Activated CD4-positive, alpha-beta T cell treated with anti-CD3 and anti-CD28 coated beads, Interleukin-10, Interleukin-2, amounts not matched to agents 100 ng/mL and 50 ng/mL, durations not matched to agents 16 hours and 8 hours (primary cell): ENCODE results near the gene ETNK1.
"Not testable (repeated sequence)": the region's sequence is repeated elsewhere in the genome, so short reads cannot be mapped to it uniquely, and the experiment has no call there.

Experiments used
- DNase-seq: peaks from one replicate; pipeline ENCODE4 v3.0.0-alpha.2; 2020

ETNK1 gene, protein sequence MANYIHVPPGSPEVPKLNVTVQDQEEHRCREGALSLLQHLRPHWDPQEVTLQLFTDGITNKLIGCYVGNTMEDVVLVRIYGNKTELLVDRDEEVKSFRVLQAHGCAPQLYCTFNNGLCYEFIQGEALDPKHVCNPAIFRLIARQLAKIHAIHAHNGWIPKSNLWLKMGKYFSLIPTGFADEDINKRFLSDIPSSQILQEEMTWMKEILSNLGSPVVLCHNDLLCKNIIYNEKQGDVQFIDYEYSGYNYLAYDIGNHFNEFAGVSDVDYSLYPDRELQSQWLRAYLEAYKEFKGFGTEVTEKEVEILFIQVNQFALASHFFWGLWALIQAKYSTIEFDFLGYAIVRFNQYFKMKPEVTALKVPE

DNA sequence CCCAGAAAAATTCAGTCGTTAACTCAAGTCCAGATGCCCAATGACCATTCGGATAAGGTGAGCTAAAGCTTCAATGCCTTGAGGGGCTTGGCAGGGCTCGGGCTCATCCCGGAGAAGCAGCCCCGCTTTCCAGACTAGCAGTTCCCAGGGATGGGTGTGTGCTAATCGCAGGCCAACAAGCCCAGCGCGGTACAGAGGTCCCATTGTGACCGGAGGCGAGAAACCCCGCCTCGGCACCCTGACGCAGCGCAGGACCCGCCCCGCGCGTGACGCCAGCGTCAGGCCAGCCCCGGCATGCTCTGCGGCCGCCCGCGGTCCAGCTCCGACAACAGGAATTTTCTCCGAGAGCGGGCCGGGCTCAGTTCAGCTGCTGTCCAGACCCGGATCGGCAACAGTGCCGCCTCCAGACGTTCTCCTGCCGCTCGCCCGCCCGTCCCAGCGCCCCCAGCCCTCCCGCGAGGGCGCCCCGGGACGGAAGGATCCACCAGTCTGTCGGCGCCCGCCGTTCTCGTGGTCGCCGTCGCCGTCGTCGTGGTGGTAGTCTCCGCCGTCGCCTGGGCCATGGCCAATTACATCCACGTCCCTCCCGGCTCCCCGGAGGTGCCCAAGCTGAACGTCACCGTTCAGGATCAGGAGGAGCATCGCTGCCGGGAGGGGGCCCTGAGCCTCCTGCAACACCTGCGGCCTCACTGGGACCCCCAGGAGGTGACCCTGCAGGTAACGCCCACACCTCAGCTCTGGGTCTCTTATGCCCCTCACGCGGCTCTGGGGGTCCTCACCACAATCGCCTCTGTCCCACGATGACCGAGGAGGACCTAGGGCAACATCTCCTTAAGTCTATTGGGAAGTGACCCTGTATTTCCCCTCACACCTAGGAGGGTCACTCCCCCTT lies at the start of gene ETNK1:
ETNK1 (plus strand) TSS at position 302 of the 892 bp plus-strand sequence; CDS start at position 562, 260 bp downstream.
- peak; percentile 91 for DNase-seq

DNA sequence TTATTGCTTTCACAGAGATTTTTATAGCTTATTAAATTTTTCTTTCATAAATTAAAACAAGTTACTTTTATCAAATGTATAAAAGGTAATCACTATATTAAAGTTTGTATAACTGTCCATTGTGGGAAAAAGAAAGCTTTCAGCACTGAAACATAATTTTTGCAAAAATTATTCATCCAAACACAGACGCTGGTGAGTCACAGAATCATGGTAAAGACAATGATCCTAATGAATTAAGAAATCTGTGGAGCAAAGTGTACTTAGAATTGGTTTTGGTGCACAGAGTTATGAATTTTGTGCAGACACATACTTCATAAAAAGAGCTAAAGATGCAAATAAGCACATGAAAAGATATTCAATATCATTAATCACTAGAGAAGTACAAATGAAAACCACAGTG lies 48.9 kb upstream of the ETNK1 start:
- no peak for DNase-seq

DNA sequence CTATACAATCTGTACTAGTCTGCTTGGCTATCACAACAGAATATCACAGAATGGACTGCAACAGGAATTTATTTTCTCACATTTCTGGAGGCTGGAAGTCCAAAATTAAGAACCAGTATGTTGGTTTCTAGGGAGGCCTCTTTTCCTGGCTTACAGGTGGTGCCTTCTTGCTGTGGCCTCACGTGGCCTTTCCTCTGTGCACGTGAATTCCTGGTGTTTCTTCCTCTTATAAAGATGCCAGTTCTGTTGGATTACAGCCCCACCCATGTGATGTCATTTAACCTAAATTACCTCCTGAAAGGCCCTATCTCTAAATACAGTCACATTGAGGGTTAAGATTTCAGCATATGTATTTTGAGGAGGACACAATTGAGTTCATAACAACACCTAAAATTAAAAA lies 48.5 kb upstream of the ETNK1 start:
- DNase-seq: no peak

DNA sequence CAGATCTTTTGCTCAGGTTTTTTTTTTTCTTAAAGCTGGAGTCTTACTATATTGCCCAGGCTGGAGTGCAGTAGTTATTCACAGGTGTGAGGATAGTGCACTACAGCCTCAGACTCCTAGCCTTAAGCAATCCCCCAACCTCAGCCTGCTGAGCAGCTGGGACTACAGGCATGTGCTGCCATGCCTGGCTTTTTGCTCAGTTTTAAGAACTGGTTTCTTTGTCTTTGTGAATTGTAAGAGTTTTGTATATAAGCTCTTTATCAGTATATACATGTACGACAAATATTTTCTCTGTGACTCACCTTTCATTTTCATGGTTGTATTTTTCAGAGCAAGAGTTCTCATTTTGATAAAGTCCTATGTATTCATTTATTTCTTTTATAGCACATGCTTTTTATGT lies 47.3 kb upstream of the ETNK1 start:
- no peak for DNase-seq

DNA sequence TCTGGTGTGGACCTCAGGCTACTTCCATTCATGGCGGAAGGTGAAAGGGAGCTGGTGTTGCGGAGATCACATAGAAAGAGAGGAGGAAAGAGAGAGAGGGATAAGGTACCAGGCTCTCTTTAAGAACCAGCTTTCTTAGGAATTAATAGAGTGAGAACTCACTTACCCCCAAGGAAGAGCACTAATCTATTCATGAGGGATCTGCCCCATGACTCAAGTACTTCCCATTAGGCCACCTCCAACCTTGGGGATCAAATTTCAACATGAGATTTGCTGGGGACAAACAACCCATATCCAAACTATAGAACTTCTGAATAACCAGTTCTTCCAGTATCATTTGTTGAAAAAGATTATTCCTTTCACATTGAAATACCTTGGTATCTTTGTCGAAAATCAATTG lies 46.6 kb upstream of the ETNK1 start:
- DNase-seq: no peak

DNA sequence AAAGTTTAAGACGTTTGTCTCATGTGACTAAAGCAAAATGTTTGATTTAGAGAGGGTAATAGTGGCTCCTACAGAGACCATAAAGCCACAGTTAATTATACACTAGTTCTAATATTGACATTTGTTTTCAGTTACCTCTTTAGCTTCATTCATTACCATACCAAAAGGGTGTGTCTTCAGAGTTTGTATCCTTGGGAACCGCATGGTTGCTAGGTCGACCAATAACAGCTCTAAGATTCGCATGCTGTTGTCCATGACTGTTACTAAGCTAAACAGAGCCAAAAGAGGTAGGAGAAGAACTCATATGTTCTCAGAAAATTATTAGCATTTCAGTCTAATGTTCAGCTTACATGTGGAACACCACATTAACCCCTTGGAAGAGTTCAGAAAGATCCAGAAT lies 36.2 kb upstream of the ETNK1 start:
- DNase-seq: no peak

DNA sequence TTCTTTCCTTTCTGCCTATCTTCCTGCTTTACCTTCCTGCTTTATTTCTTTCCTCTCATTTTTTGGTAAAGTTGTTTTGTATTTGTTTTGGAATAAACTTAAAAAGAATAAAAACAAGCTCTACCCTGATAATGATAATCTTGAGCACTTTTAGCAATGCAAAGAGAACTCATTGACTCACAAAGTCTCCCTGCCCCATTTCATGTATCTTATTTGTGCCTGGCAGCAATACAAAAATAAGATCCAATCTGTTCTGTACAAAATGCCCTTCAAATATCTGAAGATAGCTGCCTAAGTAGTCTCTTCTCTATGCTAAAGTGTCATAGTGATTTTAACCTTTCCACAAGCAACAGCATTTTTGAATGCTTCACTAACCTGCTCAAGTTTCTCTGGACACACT lies 31.1 kb upstream of the ETNK1 start:
- DNase-seq: no peak

DNA sequence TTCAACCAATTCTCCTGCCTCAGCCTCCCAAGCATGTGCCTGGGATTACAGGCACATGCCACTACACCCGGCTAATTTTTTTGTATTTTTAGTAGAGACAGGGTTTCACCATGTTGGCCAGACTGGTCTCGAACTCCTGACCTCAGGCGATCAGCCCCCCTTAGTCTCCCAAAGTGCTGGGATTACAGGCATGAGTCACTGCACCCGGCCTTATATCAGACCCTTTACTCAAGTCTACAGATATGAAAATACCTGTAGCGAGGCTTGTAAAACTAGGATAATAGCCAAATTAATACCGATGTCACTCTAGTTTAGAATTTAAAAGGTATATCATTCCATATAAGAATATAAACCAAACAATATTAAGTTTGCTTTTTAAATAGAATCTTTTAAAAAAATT lies 27.4 kb upstream of the ETNK1 start:
- not testable (repeated sequence) for DNase-seq

DNA sequence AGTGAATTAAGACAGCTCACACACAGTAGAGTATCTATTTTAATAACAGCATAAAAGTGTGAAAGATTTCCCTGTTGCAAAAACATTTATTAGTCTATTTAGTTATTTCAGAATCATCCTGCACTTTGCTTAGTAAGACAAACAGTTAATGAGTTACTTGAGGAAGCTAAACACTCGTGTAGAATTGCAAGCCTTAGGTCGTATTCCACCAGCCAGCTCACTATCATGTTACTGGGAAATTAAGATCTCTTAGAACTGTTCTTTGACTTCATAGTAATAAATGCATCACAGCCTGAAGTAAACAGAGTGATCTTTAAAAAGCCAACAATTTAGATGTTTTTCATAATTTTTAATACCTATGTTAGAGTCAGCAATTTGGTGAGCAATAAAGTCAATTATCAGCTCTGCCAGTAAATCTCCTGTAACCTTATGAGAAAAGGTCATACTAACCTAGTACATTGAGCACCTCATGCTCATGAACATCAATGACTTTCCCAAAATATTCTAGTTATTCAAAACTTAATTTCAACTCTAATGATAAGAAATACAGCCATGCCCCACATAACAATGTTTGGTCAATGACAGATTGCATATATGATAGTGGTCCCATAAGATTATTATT lies 26.7 kb upstream of the ETNK1 start:
- no peak for DNase-seq

DNA sequence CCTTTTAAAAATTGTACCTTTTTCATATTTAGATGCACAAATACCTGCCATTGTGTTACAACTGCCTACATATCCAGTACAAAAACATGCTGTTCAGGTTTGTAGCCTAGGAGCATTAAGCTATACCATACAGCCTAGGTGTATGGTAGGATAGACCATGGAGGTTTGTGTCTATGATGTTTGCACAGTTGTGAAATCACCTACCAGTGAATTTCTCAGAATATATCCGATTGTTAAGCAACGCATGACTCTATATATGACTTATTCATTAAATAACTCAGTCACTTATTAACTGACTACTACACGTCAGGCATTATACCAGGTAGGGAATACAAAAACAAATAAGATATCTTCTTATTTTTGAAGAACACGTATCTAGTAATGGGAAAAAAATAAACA lies 26.2 kb upstream of the ETNK1 start:
- no peak for DNase-seq

DNA sequence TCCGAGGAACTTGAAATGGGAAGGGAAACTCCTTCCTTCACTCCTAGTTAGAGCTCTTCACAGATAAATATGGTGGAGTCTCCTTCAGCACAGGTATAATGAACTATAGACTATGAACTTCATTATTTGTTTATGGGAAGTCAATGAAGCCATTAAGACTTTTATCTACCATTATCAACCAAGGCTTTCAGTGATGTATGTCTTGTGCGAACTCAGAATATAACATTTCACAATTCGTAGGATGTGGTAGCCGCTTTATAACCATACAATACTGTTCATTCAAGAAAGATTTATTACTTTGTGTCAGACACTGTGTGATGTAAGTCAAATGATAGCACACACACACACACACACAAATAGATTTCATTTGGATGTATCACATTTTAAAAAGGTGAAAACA lies 24.8 kb upstream of the ETNK1 start:
- no peak for DNase-seq

DNA sequence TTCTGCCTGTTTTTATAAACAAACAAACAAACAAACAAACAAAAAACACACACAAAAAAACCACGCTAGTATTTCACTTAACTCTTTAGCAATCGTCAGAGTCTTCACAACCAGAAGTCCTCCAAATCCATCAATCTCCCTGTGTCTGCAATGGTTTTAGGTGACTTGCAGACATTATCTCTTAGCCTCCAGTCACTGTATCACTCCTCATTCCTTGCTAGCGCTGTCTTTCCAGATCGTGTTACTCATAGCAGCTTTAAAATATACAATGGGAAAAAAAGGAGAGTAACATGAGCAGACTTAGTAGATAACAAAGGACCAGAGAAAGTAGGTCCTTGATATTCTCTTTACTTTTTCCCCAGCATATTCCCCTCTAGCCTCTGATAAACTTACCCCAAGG lies 15.5 kb upstream of the ETNK1 start:
- DNase-seq: no peak

DNA sequence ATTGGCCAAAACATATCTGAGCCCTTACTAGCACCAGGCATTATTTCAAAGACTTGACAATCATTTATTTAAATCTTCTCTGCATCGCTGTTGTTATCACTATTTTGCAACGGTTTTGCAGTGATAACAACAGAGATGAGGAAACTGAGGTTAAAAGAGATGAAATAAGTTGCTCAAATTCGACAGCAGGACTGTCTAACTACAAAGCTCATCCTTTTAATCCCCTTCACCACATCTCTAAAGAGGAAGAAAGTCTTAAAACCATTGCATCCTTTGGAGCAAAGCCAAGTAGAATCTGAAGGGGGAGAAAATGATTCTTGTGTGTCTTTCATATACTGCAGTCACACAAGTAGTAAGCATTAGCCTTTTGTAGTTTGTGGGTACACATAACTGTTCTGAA lies 14.8 kb upstream of the ETNK1 start:
- DNase-seq: no peak

DNA sequence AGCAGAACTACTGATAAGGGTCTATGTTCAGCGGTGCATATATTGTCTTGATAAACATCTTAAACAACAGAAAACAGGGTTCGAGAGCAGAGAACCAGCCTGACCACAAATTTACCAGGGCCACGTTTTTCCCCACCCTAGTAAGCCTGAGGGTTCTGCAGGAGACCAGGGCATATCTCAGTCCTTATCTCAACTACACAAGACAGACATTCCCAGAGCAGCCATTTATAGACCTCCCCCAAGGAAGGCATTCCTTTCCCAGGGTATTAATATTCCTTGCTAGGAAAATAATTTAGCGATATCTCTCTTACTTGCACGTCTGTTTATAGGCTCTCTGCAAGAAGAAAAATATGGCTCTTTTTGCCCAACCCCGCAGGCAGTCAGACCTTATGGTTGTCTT lies 12.1 kb upstream of the ETNK1 start:
- not testable (repeated sequence) for DNase-seq

DNA sequence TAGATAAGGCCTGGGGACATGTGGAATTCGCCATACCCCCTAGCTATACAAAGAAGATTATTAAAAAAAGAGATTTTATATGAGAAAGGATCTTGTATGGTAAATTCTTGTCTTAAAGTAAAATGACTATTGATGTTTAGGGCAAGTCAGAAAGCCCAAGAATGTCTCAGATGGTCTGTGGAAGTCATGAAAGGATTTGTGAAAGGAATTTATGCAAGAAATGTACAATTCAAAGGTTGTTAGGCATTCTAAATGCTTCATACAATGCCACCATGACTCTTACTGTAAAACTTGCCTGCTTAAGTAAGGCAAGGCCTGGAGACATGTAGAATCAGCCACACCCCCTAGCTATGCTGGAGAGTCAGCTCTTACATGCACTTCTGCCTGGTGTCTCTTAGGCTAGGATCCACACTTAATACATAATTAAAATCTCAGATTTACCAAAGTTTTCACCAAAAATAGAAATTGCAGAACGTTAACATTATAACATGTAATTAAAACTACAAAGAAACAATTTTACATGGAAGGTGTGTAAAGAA lies 8.9 kb upstream of the ETNK1 start:
- no peak for DNase-seq

DNA sequence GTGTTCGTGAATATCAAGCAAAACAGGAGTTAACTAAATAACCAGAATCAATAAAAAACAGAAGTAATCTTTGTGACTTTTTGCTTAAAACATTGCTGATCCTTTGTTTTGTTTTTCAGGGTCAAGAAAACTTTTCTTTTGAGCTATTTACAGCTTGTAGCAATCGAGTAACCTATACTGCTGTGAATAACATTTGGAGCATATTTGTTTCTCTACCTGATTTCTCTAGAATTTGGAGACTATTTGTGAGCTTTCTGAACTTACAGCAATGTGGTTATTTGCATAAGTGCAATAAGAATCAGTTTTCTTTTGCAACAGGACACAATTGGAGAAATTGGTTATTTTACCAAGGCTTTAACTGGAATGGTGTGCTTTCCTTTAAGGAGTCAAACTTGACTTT lies 7.3 kb upstream of the ETNK1 start:
- no peak for DNase-seq

DNA sequence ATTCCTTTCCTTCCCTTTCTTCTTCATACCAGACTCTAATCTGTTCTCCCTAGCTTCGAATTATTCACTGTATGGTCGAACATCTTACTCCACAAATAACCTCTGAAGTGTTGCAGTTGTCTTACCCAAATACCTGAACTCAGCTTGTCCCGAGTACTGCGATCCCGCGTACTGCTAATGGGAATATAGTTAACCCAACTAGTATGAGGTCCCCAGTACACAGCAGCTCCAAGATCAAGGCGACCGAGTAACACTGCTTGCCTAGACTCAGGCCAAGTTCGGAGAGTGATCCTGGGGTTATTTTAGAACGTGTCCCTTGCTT lies 462 bp upstream of the ETNK1 start:
- DNase-seq: no peak

DNA sequence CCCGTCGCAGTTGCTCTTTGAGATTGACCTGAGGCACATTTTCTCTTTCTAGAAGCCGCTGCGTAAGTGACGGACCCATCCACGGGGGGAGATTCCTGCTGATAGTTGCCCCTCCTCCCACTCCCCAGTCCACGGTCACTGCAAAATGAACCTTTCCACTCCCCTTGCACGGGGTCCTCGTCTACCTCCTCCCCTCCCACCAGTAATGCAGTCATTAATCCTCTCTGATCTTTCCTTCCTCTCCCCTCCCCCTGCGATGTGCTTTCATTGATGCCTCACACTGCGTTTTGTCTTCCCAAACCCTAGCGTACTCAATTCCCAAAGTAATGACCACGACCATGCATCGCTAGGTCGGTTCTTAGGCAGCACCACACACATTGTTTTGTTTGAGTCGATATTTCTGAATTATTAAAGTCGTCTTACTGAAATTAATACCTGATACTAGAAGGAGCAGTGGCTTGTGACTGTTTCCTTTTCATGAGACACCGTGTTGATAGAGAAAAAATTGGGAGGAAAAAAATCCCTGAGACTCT lies 857 bp downstream of the ETNK1 start:
- peak; percentile 35 for DNase-seq

DNA sequence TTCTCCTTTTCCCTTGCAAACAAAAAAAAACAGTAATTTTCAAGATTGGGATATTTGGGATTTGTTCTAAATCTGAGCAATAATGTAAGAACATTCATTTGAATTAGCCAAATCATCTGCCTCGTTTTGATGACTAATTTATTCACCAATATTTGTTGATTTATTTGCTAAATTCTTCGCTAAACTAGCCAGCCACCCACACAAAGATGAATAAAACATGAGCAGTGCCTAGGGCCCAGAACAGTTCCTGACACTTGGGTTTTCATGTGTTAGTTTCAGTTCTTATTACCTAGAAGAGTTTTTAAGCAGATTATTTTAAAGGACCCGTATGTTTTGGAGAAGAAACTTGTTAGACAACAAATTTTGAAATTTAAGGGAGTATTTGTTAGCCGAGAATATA lies 1.4 kb downstream of the ETNK1 start:
- peak; percentile 56 for DNase-seq

DNA sequence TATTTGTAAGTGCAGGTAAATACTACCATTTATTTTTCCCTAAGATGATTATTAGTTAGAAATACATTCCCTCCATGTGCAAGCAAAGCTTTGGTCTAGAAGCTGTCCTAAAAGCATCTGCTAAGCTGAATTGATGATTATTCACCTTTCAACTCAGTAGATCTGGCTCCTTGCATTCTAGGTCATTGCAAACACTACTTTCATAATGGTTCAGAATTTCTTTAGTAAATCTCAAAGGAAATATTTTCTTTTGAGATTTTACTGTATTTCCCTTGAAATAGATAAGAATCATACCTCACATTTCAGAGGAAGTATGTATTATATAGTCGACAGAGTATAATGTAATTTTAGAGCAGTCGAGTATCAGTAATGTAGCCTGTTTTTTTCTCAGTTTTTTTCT lies 2.4 kb downstream of the ETNK1 start:
- peak; percentile 4 for DNase-seq

DNA sequence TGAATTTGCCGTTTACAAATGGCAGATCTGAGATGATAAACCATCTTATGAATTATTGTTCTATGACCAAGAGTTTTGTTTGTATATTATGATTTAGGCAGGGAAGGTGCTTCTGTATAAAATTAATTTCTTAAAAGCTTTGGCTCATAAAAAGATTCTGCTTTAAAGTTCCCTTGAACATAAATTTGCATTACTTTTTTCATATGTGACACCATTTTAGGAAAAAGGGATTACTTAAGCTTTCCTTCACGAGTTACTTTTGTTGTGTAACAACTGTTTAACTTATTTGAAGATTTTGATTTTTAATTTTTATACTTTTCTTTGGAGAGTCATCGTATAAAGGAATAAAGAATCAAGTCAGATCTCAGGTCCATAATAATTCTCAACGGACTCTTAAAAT lies 3.3 kb downstream of the ETNK1 start:
- no peak for DNase-seq

DNA sequence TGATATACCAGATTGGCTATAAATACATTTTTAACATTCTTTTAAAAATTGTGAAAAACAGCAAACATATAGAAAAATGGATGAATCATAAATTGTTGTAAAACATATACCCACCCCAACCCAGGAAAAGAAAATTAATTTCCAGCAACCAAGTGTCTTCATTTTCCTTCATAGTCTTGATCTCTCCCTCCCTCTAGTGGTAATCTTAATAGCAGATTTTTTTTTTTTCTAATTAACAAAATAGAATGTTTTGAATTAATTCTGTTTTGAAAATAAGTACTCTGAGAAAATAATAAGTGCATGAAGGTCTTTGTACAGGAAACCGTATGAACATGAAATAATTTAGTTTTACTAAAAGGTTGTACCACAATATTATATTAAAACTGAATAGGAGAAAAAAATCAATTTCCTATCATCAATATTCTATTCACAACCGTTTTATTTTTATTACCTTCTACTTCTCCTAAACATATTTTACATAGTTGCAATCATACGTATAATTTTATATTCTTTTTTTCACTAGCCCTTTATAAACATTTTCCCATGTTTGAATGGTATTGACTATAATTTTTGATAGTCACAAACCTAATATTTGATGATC lies 7.0 kb downstream of the ETNK1 start:
- DNase-seq: peak; percentile 4

DNA sequence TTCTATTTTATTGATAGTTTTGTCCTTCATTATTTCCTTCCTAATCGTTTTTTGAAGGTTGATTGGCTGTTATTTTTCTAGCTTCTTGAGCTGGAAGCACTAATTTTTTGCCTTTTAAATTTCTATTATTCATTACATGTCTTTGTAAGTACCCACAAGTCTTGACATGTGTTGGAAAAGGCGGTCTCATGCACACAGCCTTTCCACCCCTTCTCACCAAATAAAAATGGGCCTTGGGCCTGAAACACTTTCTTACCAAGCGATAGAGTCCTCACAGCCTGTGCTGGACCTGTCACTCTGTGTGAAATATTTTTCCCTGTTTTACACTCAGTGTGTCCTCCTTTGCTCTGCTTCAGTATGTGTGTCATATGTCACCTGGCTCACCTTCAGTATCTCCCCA lies 9.9 kb downstream of the ETNK1 start:
- no peak for DNase-seq
